ENCODE measurements around the gene TERB2.
"Not testable (repeated sequence)": the region's sequence is repeated elsewhere in the genome, so short reads cannot be mapped to it uniquely, and the experiment has no call there.

GRCh38 chr15:44988184-44988869, 31.8 kb downstream of the TERB2 start:
- not testable (repeated sequence) for TF ChIP-seq CTCF, POLR2A, POLR2AphosphoS5 (IDR thresholded peaks at IDR 0.05)

Measured in transverse colon (tissue), 4 donors.